ENCODE data around the gene EIF4ENIF1.
"Not testable (repeated sequence)": the region's sequence is repeated elsewhere in the genome, so short reads cannot be mapped to it uniquely, and the experiment has no call there.

The EIF4ENIF1 gene

DNA sequence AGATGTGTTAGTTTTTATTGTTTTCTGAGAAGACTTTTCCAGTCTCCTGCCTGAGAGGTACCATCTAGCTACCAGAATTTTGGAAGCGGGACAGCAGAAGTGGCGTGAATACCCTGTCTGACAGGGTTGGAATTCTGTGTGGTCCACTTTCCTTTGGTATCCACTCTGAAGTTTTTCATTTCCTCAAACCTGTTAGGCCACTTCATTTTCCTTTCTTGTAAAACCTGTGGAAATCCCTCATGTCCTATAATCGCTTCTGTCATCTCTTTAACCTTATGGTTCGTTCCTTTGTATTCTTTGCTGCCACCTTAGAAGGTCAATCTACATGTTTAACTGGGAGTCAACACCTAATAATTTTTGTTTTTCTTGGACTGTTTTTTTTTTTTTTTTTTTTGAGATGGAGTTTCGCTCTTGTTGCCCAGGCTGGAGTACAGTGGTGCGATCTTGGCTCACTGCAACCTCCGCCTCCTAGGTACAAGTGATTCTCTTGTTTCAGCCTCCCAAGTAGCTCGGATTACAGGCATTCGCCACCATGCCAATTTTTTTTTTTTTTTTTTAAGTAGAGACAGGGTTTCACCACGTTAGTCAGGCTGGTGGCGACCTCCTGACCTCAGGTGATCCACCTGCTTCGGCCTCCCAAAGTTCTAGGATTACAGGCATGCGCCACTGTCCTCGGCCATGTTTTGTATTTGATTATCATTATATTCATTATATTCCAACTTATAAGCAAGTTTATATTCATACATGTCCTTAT lies 13.7 kb upstream of the EIF4ENIF1 start:
- no peaks in the 10 kb centered on the region for H3K27me3 ChIP-seq (ENCODE audit: insufficient read depth, insufficient read length)
- TF ChIP-seq YY1 (IDR thresholded peaks at IDR 0.05; ENCODE audit: insufficient read depth, insufficient read length) (no peak), SUZ12 (IDR thresholded peaks at IDR 0.05; ENCODE audit: extremely low read depth, insufficient read depth, insufficient read length) (no peak), ZNF274 (IDR thresholded peaks at IDR 0.05; ENCODE audit: low read depth, low read length) (no peak)
- no peak overlapping the region for H3K9ac ChIP-seq (ENCODE audit: insufficient read length, low read depth)
- no peak for DNase-seq (ENCODE audit: low read depth, low spot score)
- H3K36me3 ChIP-seq (ENCODE audit: insufficient read depth, insufficient read length, low read length), result no peaks in the 10 kb centered on the region
- H3K4me1 ChIP-seq (ENCODE audit: insufficient read depth, insufficient read length), result no peaks in the 10 kb centered on the region
- no peaks in the 10 kb centered on the region; the same call in 1 of the 2 replicates for H3K9me3 ChIP-seq (ENCODE audit: insufficient read depth, low read length)
- no peak overlapping the region for H3K4me3 ChIP-seq (ENCODE audit: insufficient read length, low read depth)

DNA sequence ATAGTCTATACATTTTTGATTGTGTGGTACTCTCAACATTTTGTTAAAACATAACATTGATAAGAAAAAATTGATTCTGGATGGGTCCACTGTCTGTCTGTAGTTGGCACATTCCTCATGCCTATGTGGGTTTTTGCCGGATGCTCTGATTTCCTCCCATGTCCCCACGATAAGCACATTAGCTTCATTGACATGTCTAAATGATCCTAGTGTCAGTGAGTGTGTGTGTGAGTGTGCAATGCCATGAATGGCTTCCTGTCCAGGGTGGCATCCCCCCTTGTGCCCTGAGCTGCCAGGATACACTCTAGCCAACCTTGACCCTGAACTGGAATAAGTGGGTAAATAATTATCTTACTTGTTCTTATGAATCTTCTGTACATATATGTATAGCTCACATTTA lies 12.1 kb upstream of the EIF4ENIF1 start:
- no peak for DNase-seq (ENCODE audit: low read depth, low spot score)
- TF ChIP-seq SUZ12 (IDR thresholded peaks at IDR 0.05; ENCODE audit: extremely low read depth, insufficient read depth, insufficient read length) (no peak), YY1 (IDR thresholded peaks at IDR 0.05; ENCODE audit: insufficient read depth, insufficient read length) (no peak), ZNF274 (IDR thresholded peaks at IDR 0.05; ENCODE audit: low read depth, low read length) (no peak)
- Histone ChIP-seq H3K9ac (ENCODE audit: insufficient read length, low read depth) (no peak overlapping the region), H3K4me1 (ENCODE audit: insufficient read depth, insufficient read length) (no peaks in the 10 kb centered on the region), H3K9me3 (ENCODE audit: insufficient read depth, low read length) (peaks cover 7% of the 10 kb centered on the region), H3K4me3 (ENCODE audit: insufficient read length, low read depth) (no peak overlapping the region), H3K36me3 (ENCODE audit: insufficient read depth, insufficient read length, low read length) (no peaks in the 10 kb centered on the region), H3K27me3 (ENCODE audit: insufficient read depth, insufficient read length) (peaks cover 11% of the 10 kb centered on the region)

DNA sequence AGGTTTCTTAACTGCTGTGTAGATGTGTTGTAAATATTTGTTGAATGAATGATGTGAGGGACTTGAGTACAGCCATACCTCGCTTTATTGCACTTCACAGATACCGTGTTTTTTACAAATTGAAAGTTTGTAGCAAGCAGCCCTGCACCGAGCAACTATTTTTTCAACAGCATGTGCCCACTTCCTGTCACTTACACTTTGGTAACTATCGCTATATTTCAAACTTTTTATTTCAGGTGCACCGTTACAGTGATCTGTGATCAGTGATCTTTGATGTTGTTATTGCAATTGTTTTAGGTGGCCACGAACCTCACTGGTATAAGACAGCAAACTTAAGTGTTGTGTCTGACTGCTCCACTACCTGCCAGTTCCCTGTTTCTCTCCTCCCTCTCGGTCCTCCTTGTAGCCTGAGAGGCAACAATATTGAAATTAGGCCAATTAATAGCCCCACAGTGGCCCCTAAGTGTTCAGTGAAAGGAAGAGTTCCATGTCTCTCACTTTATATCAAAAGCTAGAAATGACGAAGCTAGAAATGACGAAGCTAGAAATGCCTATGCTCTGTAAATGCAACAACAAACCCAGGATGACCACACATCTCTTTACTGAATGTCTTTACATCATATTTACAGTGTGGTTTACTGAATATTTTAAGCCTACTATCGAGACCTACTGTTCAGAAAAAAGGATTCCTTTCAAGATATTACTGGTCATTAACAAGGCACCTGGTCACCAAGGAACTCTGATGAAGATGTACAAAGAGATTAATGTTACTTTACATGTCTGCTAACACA lies 7.7 kb upstream of the EIF4ENIF1 start:
- TF ChIP-seq YY1 (IDR thresholded peaks at IDR 0.05; ENCODE audit: insufficient read depth, insufficient read length), result no peak
- no peak for TF ChIP-seq SUZ12 (IDR thresholded peaks at IDR 0.05; ENCODE audit: extremely low read depth, insufficient read depth, insufficient read length)
- TF ChIP-seq ZNF274 (IDR thresholded peaks at IDR 0.05; ENCODE audit: low read depth, low read length), result no peak
- Histone ChIP-seq H3K27me3 (ENCODE audit: insufficient read depth, insufficient read length) (peaks cover 13% of the 10 kb centered on the region), H3K36me3 (ENCODE audit: insufficient read depth, insufficient read length, low read length) (no peaks in the 10 kb centered on the region), H3K4me1 (ENCODE audit: insufficient read depth, insufficient read length) (no peaks in the 10 kb centered on the region), H3K9ac (ENCODE audit: insufficient read length, low read depth) (peak overlapping the region; percentile 83), H3K9me3 (ENCODE audit: insufficient read depth, low read length) (peaks cover 7% of the 10 kb centered on the region), H3K4me3 (ENCODE audit: insufficient read length, low read depth) (peak overlapping the region; percentile 76)
- no peak for DNase-seq (ENCODE audit: low read depth, low spot score)

DNA sequence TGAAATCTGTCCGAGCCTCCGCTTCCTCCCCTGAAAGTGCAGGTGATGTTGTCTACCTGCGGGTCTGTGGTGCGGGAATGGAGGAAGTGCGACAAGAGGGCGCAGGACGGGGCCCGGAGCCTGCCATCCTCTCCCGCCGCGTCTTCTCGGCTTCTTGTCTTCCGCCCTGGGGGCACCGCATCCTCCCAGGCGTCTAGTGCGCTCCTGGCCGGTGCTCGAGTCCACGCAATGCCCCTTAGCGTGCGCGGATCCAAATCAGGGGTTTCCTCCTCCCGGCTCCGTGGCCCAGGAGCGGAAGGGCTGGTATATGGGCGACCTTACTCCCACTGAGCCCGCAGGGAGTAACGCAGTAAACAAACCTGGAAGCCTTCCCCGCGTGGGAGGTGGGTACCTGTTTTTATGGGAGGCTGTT lies 7.1 kb upstream of the EIF4ENIF1 start:
- Histone ChIP-seq H3K9me3 (ENCODE audit: insufficient read depth, low read length) (peaks cover 7% of the 10 kb centered on the region), H3K36me3 (ENCODE audit: insufficient read depth, insufficient read length, low read length) (peaks cover 4% of the 10 kb centered on the region), H3K27me3 (ENCODE audit: insufficient read depth, insufficient read length) (peaks cover 13% of the 10 kb centered on the region), H3K4me1 (ENCODE audit: insufficient read depth, insufficient read length) (no peaks in the 10 kb centered on the region), H3K9ac (ENCODE audit: insufficient read length, low read depth) (peak overlapping the region; percentile 83), H3K4me3 (ENCODE audit: insufficient read length, low read depth) (peak overlapping the region; percentile 76)
- TF ChIP-seq SUZ12 (IDR thresholded peaks at IDR 0.05; ENCODE audit: extremely low read depth, insufficient read depth, insufficient read length), result no peak
- DNase-seq (ENCODE audit: low read depth, low spot score), result no peak

DNA sequence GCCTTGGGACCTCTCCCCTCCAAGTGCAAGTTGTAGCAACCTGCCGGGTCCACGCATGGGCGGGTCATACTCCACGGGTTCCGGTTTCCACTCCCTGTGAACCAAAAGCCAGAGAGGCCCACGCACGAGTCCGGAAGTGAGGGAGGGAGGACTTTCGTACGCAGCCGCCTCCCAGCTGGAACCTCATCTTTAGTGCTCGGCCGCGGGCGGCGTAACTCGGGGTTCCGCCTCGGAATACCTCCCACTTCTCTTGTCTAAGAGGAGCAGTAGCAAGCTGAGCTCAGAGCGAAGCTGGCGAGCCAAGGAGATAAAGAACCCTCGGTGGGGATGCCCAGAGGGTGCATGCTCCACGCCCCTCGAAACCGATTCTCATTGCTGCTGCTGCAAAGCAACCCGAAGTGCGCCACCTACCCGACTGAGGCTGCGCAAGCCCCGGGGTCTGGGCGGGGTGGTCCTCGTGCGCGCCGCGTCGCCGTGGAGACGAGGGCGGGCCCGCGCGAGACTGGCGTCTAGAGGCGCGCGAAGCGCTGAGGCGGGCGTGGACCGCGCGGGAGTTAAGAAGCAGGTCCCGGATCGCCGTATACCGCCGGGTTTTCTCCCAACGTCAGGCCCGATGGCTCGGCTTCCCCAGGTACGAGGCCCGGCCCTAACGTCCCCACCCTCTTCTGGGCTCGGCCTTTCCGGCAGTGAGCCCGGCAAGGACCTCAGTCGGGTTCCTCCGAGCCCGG lies 6.5 kb upstream of the EIF4ENIF1 start, which contains the start of gene SFI1:
Gene SFI1, plus strand, starts transcription at position 530 of the 728 bp plus-strand sequence. CDS start 11,749 bp downstream, outside the sequence.
- peaks cover 4% of the 10 kb centered on the region for H3K36me3 ChIP-seq (ENCODE audit: insufficient read depth, insufficient read length, low read length)
- no peak for TF ChIP-seq SUZ12 (IDR thresholded peaks at IDR 0.05; ENCODE audit: extremely low read depth, insufficient read depth, insufficient read length)
- H3K27me3 ChIP-seq (ENCODE audit: insufficient read depth, insufficient read length), result peaks cover 13% of the 10 kb centered on the region
- peak within 1 kb of the TSS; percentile 76 for H3K4me3 ChIP-seq (ENCODE audit: insufficient read length, low read depth)
- DNase-seq (ENCODE audit: low read depth, low spot score), result peak; percentile 54
- H3K9me3 ChIP-seq (ENCODE audit: insufficient read depth, low read length), result peaks cover 7% of the 10 kb centered on the region
- H3K9ac ChIP-seq (ENCODE audit: insufficient read length, low read depth), result peak within 1 kb of the TSS; percentile 83
- H3K4me1 ChIP-seq (ENCODE audit: insufficient read depth, insufficient read length), result no peaks in the 10 kb centered on the region

DNA sequence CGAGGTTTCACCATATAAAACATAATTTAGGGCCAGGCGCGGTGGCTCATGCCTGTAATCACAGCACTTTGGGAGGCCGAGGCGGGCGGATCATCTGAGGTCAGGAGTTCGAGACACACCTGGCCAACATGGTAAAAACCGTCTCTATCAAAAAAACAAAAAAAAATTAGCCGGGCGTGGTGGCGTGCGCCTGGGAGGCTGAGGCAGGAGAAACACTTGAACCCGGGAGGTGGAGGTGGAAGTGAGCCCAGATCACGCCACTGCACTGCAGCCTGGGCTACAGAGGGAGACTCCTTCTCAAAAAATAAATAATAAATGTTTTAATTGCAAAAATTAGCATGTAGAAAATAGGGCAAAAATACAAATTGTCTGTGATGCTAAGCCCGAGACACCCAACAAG lies 5.7 kb upstream of the EIF4ENIF1 start:
- Histone ChIP-seq H3K4me3 (ENCODE audit: insufficient read length, low read depth) (peak overlapping the region; percentile 76), H3K9me3 (ENCODE audit: insufficient read depth, low read length) (peaks cover 7% of the 10 kb centered on the region), H3K4me1 (ENCODE audit: insufficient read depth, insufficient read length) (no peaks in the 10 kb centered on the region), H3K27me3 (ENCODE audit: insufficient read depth, insufficient read length) (peaks cover 13% of the 10 kb centered on the region), H3K36me3 (ENCODE audit: insufficient read depth, insufficient read length, low read length) (peaks cover 4% of the 10 kb centered on the region), H3K9ac (ENCODE audit: insufficient read length, low read depth) (no peak overlapping the region)
- no peak for DNase-seq (ENCODE audit: low read depth, low spot score)
- TF ChIP-seq ZNF274 (IDR thresholded peaks at IDR 0.05; ENCODE audit: low read depth, low read length) (no peak), YY1 (IDR thresholded peaks at IDR 0.05; ENCODE audit: insufficient read depth, insufficient read length) (no peak), SUZ12 (IDR thresholded peaks at IDR 0.05; ENCODE audit: extremely low read depth, insufficient read depth, insufficient read length) (no peak)

GRCh38 chr22:31493355-31493754 lies 3.7 kb upstream of the EIF4ENIF1 start:
- not testable (repeated sequence) for H3K4me3 ChIP-seq (ENCODE audit: insufficient read length, low read depth); H3K9me3 ChIP-seq (ENCODE audit: insufficient read depth, low read length); H3K36me3 ChIP-seq (ENCODE audit: insufficient read depth, insufficient read length, low read length); H3K9ac ChIP-seq (ENCODE audit: insufficient read length, low read depth); DNase-seq (ENCODE audit: low read depth, low spot score); H3K4me1 ChIP-seq (ENCODE audit: insufficient read depth, insufficient read length)
- H3K27me3 ChIP-seq (ENCODE audit: insufficient read depth, insufficient read length), result peaks cover 13% of the 10 kb centered on the region

Measured in NT2/D1 (cell line).